22Rv1 (cell line): ENCODE data around the gene CNTN5.

Experiments used
- ZFX ChIP-seq: fragments of 450-650 bp; IDR thresholded peaks from 2 replicates; pipeline ENCODE4 v1.6.1; 2017; ENCODE audit warnings: antibody characterized with exemption, borderline replicate concordance
- TF ChIP-seq, protein P1 (sequence below): fragments of 450-650 bp; IDR thresholded peaks from 2 replicates; pipeline ENCODE4 v1.5.1; 2017; ENCODE audit warnings: mild to moderate bottlenecking

DNA sequence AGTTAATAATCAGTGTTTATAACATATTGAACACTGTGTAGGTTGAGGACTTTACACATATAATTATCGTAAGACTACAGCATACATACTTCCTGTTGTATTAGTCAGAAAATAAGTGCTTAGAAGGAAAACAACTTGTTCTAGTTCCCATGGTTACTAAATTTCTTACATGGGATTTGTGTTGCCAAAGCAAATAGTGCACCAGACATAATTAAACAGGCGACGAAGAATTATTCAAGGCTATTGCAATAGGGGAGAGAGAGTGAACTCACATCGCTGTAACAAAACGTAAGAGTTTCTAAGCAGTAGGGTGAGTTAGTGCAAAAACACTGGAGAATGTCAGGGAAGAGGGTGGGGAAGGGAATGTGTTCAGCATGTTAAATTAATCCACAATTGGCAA is 347.8 kb downstream of the CNTN5 start:
- TF ChIP-seq, protein P1, sequence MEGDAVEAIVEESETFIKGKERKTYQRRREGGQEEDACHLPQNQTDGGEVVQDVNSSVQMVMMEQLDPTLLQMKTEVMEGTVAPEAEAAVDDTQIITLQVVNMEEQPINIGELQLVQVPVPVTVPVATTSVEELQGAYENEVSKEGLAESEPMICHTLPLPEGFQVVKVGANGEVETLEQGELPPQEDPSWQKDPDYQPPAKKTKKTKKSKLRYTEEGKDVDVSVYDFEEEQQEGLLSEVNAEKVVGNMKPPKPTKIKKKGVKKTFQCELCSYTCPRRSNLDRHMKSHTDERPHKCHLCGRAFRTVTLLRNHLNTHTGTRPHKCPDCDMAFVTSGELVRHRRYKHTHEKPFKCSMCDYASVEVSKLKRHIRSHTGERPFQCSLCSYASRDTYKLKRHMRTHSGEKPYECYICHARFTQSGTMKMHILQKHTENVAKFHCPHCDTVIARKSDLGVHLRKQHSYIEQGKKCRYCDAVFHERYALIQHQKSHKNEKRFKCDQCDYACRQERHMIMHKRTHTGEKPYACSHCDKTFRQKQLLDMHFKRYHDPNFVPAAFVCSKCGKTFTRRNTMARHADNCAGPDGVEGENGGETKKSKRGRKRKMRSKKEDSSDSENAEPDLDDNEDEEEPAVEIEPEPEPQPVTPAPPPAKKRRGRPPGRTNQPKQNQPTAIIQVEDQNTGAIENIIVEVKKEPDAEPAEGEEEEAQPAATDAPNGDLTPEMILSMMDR: no peak
- TF ChIP-seq ZFX: no peak
